NCI-H2227 treated with DMSO at 0.1 percent for 48 hours (cell line): Measurements from ENCODE around the gene PROSER2.

ENCODE experiments used
- DNase-seq: peaks from one replicate; lab custom pipeline; 2025; lab: John Stamatoyannopoulos, UW

PROSER2 gene

DNA sequence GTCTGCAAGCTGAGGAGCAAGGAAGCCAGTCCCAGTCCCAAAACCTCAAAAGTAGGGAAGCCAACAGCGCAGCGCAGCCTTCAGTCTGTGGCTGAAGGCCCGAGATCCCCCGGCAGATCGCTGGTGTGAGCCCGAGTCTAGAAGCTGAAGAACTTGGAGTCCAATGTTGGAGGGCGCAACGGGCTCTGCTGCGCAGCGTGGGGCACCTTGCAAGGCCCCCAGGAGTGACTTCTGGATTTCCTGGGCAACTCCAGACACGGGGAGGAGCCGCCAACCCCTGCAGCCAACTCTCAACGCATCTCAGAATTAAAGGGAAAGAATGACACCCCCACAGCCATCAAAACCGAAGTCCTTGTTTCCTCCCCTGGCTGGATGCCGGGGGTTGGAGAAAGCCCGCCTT, 18.8 kb upstream of the PROSER2 start:
- no peak for DNase-seq

DNA sequence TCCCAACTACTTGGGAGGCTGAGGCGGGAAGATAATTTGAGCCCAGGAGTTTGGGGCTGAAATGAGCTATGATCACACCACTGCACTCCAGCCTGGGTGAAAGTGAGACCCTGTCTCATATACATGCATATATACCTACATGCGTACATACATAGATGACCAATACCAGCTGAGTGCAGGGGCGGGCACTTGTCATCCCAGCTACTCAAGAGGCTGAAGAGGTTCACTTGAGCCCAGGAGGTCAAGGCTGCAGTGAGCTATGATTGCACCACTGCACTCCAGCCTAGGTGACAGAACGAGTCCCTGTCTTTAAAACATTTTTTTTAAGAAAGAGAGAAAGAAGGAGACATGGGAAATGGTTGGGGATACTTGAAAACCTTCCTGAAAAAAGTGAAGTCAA, 17.4 kb upstream of the PROSER2 start:
- DNase-seq: no peak

DNA sequence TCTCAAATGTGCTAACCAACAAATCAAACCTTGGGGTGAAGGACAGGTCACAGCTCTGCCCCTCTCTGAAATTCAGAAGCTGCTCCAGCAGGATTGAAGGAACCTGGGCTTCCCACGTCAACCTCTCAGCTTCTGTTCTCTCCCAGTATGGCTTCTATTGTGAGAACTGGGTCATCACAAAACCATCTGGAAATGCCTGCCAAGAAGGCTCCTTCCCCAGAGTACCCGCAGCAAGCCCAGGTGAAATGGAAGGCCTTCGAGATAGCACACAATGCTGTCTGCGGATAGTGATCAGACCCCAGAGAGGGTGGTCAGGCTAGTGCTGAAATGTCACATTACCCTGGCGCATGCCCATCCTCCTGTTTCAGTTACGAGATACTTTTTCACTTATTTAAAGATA, 16.4 kb upstream of the PROSER2 start:
- DNase-seq: no peak

DNA sequence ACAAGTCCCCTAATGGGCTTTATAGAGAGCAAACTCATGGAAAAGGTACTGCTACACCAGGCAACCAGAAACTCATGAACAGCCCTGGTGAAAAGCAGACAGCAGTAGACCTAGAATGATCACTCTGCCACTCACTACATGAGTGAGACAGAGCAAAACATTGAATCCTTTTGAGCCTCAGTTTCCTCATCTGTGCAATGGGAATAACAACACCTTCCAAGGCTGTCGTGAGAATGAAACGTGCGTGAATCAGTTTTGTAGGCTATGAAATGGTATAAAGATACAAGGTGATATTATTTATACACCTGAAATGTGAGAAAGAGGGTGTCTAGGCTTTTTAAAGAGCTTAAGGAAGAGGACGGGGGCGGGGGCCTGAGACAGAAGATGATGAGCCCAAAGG, 14.3 kb upstream of the PROSER2 start:
- no peak for DNase-seq

DNA sequence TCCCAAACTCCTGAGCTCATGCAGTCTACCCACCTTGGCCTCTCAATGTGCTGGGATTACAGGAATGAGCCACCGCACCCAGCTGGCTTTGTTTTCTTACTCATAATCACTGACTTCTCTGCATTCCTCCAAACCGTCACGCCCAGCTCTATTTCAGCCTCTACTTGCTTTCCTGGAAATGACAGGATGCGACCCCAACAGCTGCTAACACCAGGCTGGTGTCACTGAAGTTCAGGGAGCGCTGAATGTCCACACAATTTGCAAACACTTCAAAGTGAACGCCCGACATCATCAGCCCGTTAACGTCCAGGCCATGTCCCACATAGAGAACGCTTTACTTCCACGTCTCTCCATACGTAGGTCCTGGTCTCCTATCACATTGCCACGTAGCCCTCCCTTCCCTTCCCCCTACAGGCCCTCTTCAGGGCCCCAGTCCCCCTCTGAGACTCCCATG, 12.8 kb upstream of the PROSER2 start:
- DNase-seq: peak; percentile 40

DNA sequence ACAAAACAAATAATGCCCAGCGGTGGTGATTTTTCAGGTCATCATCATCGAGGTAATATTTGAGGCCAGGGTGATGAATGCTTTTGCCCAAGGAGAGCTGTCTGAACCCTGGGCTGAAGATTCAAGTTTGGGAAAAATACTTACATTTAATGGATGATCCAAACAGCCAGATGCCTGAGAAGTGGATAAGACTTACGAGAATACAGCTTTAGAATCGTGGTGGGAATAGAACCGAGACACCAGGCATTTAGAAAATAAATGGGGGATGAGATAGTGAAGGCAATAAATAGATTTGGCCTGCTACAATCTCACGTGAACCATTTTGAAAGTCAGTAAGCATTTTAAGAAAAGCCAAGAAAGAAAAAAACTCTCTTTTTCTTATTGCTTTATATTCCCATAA, 12.2 kb upstream of the PROSER2 start:
- no peak for DNase-seq

DNA sequence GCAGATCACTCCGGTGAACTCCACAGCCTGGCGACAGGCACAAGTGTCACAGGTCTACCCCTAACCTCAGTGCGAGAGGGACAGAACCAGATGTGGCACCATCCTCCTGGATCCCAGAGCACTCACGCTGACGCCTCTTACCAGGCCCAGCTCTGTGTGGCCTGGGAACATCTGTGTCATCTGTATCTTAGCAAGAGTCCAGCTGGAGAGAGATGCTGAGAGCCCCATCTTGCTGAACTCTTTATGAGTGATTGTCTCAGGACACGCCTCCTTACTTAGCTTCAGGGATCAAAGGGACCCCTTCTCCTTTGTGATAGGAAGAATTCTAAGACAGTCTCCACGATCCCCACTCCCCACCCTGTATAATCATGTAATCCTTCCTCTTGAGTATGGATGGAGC, 10.0 kb upstream of the PROSER2 start:
- DNase-seq: no peak

DNA sequence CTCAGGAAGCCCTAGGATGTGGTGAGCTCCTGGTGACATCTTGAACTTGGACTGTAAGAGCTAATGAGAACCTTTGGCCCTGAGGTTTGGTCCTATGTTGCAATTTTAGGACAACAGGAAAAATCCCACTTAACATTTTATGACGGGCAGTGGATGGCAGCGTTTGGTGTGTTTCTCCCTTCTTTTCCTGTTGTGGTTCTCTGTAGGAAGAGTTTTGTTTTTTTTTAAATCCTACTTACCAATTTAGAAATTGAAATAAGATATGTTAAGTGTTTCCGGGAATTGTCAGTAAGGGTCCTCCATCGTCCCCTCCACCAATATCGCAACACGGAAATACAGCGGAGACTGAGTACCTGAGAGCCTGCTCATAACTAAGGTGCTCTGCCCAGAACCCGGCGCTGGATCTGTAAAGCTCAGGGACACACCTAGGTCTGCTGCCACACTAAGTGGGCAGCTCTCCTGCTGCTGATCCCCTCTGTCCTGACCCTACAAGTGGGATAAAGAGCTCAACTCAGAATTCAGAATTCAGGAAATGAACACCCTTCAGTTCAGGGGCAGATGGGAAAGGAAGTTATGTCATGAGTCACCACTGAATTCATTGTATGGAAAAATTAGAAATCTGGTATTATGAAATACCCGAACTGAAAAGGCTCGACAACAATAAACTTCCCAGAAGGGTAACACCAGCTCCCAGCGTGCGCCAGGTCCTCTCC, 9.1 kb upstream of the PROSER2 start:
- DNase-seq: no peak

DNA sequence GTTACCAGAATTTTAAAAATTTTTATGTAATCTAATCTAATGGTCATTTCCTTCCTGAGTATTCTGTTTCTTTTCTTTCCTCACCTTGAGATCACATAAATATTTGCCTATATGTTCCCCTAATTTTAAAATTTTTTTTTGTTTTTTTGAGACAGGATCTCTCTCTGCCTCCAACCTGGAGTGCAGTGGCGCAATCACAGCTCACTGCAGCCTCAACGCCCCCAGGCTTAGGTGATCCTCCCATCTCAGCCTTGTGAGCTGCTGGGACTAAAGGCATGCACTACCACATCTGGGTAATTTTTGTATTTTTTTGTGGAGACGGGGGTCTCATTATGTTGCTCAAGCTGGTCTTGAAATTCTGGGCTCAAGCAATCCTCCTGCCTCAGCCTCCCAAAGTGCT, 4.1 kb upstream of the PROSER2 start:
- DNase-seq: no peak

DNA sequence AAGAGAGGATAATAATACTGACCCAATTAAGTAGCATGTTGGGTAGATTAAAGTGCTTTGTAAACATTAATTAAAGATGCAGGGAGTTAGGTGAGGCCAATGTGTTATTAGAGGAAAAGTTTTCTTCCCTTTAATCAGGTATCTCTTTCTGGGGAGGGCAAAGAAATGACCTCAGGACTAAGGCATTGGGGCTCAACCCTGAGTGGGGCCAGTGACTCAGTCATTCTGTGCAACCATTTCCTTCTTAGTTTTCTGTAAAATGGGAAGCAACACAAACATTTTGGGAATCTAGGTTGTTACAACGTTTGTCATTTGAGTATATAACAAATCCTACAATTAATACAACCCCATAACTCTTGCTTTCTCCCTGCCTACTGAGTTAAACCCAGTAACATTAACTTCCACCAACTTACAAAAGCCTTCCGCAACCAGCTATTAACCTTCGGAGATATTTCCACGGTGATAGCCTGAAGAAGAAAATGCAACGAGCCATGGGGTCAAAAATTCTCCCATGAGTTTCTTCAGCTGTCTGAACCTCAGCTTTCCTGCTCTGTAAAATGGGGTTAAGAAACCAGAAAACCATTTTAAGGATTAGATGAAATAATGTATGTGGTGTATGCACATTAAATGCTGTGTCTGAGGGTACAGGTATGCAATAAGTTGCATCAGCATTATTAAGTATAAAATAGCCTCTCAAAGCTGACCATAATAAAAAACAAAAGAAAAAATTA, 965 bp upstream of the PROSER2 start:
- no peak for DNase-seq

DNA sequence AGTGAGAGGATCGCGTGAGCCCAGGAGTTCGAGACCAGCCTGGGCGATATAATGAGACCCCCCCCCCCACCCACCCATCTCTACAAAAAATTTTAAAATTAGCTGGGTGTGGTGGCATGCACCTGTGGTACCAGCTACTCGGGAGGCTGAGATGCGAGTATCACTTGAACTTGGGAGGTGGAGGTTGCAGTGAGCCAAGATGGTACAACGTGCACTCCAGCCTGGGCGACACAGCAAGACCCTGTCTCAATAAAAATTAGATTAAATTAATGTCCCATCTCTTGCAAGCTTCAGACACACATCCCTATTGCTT, 391 bp upstream of the PROSER2 start:
- DNase-seq: no peak

DNA sequence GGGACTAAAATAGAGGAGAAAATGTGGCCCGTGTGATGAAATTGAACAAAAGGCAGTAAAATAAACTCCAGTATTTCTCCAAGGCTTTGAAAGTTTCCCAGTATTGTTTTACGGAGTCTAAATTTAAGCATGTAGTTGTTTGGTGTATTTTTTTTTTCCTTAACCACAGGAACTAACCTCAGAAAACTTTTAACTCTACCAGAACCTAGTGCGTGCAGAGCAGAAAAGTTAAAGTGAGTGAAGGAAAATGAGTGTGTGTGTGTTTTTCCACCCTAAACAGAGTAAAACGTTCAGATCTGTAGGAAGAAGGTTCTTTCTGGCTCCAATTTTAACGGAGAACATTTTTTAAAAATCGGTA, 812 bp downstream of the PROSER2 start:
- no peak for DNase-seq

DNA sequence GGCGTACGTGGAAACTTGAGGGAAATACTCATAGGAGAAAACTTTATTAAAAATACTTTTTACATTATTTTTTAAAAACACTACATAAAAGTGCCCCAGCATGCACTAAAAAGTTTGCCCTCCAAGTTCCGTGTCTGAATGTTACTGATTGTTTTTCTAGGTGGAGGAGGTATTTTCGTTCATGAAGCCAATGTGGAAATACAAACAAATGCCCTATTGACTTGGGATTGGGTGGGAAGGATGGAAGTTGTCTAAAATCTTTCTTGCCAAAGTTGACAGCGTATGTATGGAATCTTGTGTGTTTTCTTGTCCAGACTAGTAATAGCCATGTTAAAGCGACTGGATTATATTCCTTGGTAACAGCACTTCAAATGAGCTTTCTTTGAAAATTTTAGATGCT, 1.2 kb downstream of the PROSER2 start:
- no peak for DNase-seq

DNA sequence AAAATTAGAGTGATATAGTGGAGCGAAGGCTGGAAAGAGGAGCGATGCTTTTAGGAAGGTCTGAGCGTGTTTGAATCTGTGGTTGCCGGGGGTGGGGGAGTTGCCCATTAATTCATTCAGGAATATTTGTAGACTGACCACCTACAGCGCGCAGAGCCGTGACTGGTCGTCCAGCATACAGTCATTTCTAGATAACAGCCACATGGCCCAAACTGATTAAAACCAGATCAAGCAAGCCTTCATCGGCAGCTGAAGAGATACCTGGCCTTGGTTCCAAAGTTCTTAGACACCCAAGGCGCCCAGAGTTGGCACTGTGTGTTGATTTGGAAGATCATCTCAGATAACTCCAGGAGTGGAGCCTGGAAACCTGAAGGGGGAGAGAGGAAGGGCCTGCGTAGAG, 1.7 kb downstream of the PROSER2 start:
- no peak for DNase-seq

DNA sequence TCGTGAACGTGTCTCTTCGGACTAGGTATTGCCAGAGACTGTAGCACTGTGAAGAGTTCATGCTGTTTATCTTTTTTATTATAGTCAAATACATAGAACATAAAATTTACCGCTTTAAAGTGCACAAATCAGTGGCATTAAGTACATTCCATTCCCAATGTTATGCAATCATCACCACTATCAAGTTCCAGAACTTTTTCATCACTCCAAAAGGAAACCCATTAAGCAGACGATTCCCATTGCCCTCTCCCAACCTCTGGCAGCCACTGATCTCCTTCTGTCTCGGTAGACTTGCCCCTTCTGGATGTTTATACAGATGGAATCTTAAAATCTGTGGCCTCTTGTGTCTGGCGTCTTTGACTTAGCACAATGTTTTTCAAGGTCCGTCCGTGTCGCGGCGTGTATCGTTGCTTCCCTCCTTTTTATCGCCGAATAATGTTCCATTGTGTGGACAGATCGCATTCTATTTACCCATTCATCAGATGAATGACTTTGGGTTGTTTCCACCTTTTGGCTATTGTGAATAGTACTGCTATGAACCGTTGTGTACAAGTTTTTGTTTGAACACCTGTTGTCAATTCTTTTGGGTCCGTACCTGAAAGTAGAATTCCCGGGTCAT, 2.7 kb downstream of the PROSER2 start:
- no peak for DNase-seq

DNA sequence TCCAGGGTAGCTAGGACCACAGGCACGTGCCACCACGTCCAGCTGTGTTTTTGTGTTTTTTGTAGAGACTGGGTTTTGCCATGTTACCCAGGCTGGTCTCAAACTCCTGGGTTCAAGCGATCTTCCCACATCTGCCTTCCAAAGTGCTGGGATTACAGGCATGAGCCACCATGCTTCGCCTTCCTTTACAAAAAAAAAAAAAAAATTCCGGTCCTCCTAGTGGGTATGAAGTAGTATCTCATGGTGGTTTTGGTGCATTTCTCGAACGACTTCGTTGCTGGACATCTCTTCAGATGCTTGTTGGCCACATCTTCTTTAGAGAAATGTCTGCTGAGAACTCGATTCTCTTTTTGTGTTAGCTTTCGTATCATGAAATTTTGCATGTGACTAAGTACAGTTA, 3.9 kb downstream of the PROSER2 start:
- no peak for DNase-seq

DNA sequence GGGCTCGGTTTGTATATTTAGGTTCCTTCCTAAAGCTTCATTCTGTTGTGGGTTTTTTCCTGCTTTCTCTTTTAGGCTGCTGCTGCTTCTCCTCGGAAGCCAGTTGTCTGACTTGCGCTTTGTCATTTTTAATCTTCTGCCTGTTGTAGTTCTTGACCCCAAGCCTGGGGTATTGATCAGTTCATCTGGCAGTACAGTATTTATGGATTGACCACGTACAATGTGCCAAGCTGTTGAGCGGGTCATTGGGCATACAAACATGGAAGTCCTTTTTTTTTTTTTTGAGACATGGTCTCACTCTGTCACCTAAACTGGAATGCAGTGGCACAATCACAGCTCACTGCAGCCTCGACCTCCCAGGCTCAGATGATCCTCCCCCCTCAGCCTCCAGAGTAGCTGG, 4.3 kb downstream of the PROSER2 start:
- DNase-seq: no peak

DNA sequence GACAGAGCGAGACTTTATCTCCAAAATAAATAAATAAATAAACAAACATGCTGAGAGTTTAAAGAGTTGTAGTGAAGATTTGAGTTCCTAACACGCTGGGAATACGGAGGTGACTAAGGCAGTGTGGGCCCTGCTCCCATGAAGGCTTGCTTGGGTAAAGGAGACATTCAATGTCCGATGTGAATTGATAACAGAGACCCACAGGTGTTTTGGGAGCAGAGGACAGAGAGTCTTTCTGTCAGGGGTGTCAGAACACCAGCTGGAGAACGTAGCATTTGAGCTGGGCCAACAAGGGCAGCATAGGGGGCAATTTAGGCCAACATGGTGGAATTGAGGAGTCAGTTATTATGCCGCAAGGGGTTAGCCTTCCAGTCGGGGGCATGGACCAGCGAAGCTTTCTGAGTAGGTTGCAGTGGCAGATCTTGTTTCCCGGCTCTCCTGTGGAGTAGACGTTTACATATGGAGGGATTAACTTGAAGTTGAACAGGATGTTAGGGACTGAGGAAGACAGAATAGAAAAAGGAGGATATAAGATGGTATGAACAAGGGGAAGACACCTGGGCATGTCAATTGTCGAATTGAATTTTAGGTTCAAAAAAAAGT, 5.6 kb downstream of the PROSER2 start:
- no peak for DNase-seq

DNA sequence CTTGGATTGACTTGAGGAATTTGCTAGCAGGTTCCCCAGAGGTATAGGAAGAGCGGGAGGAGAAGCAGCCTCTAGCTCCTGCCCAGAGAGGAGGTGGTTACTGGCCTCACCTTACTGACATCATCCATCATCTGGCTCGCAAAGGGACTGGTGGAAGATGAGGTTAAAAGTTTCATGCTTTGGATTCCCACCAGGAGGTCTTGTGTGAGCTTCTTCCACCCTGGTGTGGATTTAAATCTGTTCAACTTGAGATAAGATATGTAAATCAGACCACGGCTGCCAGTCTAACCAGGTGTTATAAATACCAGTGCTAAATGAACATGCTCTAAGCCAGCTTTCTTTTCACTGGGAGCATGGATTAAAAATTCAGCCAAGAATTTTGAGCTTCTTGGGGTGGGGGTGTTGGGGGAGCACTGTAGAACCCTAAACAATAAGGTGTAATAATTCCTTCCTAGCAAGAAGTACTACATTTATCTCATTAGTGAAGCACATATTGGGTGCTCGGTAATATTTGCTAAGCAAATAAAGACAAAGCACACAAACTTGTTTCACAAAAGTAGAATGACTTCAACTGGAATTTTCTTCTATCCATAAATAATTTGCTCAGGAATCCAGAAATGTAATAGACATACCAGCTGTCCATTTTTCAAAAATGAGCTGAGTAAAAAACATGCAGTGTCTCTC, 7.8 kb downstream of the PROSER2 start:
- DNase-seq: no peak

DNA sequence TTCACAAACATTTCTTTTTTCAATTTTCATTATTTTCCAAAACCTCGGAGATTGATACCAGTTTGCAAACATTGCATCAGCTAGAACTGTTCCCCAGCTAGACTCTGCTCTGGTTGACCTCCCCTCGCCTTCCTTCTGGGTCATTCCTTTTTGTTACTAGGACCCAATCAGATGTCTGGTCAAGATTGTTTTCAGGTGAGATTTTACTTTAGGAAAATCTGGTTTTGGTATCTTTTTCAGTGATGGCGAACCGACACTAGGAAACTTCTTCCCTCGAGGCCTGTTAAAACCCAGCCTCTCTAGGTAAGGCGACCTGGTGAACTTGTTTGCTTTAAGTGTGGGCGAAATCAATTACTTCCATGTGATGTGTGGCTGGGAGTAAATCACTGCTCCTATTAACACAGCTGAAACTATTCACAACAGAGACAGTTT, 8.4 kb downstream of the PROSER2 start:
- no peak for DNase-seq

DNA sequence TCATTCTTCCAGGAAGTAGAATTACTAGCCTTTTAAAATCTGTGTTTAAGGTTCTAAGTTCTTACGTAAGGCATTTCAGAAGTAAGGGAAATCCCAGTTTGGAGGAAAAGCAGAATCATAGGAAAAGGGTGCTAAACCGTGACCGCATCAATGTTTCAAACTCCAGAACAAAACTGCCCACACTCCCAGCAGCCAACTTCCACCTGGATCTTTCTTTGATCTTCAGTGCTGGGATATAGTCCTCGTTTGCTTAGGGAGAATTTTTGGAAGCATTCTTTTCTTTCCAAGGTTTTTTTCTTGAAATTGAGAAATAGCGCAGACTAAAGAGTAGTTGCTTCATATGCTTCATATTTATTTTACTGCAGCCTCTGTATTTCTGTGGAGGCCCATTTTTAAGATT, 8.9 kb downstream of the PROSER2 start:
- no peak for DNase-seq

DNA sequence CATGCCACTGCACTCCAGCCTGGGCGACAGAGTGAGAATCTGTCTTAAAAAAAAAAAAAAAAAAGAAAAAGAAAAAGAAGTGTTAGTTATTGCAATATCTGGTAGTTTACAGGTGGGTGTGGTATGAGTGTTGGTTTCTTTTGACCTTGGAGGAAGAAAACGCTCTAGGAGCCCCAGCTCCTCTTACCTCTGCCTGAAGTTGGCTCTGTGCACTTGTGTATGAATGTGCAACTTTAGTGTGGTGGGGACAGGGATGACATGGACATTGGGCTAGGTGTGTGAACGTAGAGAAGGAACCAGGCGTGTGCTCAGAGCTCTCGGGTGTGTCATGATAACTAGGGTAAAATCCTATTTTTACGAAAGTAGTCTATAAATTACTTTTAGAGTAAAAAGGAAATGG, 11.9 kb downstream of the PROSER2 start:
- DNase-seq: no peak

DNA sequence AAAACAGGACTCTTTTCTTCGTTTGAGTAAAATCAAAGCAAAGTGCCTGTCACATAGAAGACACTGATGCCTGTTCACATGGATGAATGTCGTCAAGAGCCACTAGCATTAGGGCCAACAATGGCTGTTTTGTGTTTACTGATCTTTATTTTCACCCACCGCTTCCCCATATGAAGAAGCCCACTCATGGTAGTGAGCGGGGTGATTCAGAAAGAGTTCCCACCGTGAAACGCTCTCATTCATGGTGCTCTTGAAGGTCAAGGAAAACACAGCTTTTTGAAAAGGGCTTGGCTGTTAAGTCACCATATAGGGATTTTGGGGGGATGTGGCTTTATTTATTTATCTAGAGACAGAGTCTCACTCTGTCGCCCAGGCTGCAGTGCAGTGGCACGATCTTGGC, 12.5 kb downstream of the PROSER2 start:
- no peak for DNase-seq
